ENCODE results near the gene UCN2.

The UCN2 gene

GRCh38 chr3:48595526-48596121 lies 32.0 kb upstream of the UCN2 start:
- CTCF ChIA-PET: no interaction called here
- no peak for TF ChIP-seq CTCF (conservative IDR thresholded peaks at IDR 0.05; ENCODE audit: low read depth)
- POLR2A ChIA-PET (ENCODE audit: low non-redundant PET): no interaction called here
- H3K27ac ChIP-seq: peak overlapping the region; percentile 100
- DNase-seq (ENCODE audit: low spot score): peak; percentile 96

GRCh38 chr3:48595075-48595525 lies 31.5 kb upstream of the UCN2 start, which contains the start of gene COL7A1:
Gene COL7A1 (minus strand): TSS chr3:48595329. CDS start chr3:48595159, 170 bp downstream.
- CTCF ChIA-PET: no interaction called here
- peak; percentile 83 for DNase-seq (ENCODE audit: low spot score)
- POLR2A ChIA-PET (ENCODE audit: low non-redundant PET): no interaction called here
- H3K27ac ChIP-seq: peak within 1 kb of the TSS; percentile 100
- TF ChIP-seq CTCF (conservative IDR thresholded peaks at IDR 0.05; ENCODE audit: low read depth): no peak

GRCh38 chr3:48594417-48595049 lies 31.0 kb upstream of the UCN2 start:
- POLR2A ChIA-PET (ENCODE audit: low non-redundant PET): no interaction called here
- peak overlapping the region; percentile 100 for H3K27ac ChIP-seq
- no peak for TF ChIP-seq CTCF (conservative IDR thresholded peaks at IDR 0.05; ENCODE audit: low read depth)
- CTCF ChIA-PET: no interaction called here
- DNase-seq (ENCODE audit: low spot score): no peak

- no peak for TF ChIP-seq CTCF (conservative IDR thresholded peaks at IDR 0.05; ENCODE audit: low read depth)
- POLR2A ChIA-PET (ENCODE audit: low non-redundant PET): no interaction called here
- peak overlapping the region; percentile 100 for H3K27ac ChIP-seq
- CTCF ChIA-PET: no interaction called here
- DNase-seq (ENCODE audit: low spot score): no peak
Measured at GRCh38 chr3:48593337-48593736, 29.8 kb upstream of the UCN2 start.

- no peak for TF ChIP-seq CTCF (conservative IDR thresholded peaks at IDR 0.05; ENCODE audit: low read depth)
- DNase-seq (ENCODE audit: low spot score): no peak
- CTCF ChIA-PET: no interaction called here
- H3K27ac ChIP-seq: peak overlapping the region; percentile 100
- POLR2A ChIA-PET (ENCODE audit: low non-redundant PET): no interaction called here
Measured at GRCh38 chr3:48592519-48593087, 29.0 kb upstream of the UCN2 start.

- CTCF ChIA-PET: no interaction called here
- POLR2A ChIA-PET (ENCODE audit: low non-redundant PET): no interaction called here
Measured at GRCh38 chr3:48591886-48592518, 28.4 kb upstream of the UCN2 start.

More at GRCh38 chr3:48591886-48592518, 28.4 kb upstream of the UCN2 start:
- no peak for DNase-seq (ENCODE audit: low spot score)
- peak overlapping the region; percentile 100 for H3K27ac ChIP-seq
- TF ChIP-seq CTCF (conservative IDR thresholded peaks at IDR 0.05; ENCODE audit: low read depth): no peak

Measured in RWPE1 (cell line).